ENCODE measurements around the gene WDR82.

DNA sequence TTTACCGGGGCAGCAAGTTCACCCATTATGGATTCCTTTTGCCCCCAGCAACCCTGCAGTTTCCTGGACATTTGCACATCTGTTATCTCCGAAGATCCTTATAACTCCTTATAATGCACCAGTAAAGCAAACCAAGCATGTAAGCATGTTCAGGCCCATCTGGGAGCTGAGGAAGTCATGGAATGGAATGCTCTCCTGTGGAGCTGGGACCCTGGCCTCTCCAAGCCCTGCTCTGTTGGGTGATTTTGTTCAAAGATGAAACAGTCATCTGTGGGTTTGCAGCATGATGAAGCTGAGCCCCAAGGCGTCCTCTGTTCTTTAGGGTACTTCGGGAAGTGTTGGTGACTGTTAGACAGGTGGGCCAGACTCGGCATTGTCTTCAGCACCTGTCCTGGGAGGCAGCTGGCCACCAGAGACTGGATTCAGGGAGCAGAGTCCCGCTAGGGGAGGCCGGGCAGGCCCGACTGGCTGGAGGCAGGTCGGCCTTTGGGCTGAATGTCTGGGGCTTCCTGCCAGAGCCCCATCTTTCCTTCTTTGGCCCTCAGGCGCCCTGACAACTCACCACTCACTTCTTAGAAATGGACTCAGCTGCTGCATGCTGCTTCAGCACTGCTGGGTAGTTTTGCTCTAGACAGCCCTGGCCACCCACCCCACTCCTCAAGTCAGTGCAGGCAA is 41.6 kb upstream of the WDR82 start:
- TF ChIP-seq POLR2A (IDR thresholded peaks at IDR 0.05) = no peak
- TF ChIP-seq, protein P1, sequence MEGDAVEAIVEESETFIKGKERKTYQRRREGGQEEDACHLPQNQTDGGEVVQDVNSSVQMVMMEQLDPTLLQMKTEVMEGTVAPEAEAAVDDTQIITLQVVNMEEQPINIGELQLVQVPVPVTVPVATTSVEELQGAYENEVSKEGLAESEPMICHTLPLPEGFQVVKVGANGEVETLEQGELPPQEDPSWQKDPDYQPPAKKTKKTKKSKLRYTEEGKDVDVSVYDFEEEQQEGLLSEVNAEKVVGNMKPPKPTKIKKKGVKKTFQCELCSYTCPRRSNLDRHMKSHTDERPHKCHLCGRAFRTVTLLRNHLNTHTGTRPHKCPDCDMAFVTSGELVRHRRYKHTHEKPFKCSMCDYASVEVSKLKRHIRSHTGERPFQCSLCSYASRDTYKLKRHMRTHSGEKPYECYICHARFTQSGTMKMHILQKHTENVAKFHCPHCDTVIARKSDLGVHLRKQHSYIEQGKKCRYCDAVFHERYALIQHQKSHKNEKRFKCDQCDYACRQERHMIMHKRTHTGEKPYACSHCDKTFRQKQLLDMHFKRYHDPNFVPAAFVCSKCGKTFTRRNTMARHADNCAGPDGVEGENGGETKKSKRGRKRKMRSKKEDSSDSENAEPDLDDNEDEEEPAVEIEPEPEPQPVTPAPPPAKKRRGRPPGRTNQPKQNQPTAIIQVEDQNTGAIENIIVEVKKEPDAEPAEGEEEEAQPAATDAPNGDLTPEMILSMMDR (IDR thresholded peaks at IDR 0.05) = no peak
- no peak for TF ChIP-seq EP300 (IDR thresholded peaks at IDR 0.05; ENCODE audit: low read depth)
